ENCODE results near the gene KLHL36.

DNA sequence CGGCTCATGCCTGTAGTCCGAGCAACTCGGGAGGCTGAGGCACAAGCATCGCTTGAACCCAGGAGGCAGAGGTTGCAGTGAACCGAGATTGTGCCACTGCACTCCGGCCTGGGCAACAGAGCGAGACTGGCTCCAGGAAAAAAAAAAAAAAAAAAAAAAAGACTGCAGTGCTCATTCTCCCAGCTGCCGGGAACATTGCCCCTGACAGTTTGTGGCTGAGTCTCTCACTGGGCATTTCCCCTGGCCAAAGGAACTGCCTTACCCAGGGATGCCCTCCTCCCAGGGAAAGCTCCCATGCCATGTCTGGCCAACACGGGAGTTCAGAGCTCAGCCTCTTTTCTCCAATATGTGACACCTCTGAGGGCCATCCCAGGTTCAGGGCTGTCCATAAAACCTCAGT is 30.2 kb downstream of the KLHL36 start:
- TF ChIP-seq POLR2AphosphoS5 (IDR thresholded peaks at IDR 0.05): no peak
- TF ChIP-seq, protein P1, sequence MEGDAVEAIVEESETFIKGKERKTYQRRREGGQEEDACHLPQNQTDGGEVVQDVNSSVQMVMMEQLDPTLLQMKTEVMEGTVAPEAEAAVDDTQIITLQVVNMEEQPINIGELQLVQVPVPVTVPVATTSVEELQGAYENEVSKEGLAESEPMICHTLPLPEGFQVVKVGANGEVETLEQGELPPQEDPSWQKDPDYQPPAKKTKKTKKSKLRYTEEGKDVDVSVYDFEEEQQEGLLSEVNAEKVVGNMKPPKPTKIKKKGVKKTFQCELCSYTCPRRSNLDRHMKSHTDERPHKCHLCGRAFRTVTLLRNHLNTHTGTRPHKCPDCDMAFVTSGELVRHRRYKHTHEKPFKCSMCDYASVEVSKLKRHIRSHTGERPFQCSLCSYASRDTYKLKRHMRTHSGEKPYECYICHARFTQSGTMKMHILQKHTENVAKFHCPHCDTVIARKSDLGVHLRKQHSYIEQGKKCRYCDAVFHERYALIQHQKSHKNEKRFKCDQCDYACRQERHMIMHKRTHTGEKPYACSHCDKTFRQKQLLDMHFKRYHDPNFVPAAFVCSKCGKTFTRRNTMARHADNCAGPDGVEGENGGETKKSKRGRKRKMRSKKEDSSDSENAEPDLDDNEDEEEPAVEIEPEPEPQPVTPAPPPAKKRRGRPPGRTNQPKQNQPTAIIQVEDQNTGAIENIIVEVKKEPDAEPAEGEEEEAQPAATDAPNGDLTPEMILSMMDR (IDR thresholded peaks at IDR 0.05): no peak

Data from upper lobe of left lung (tissue), 4 donors.